ENCODE measurements around the gene PCGF3. TPM values are rescaled to one million over a fixed set of nuclear protein-coding genes. Genes with fewer than 3 reads are reported as not detected.

The PCGF3 gene
- total RNA-seq, 2 donors from 2014 or later, result 34.4 to 35.3 TPM

DNA sequence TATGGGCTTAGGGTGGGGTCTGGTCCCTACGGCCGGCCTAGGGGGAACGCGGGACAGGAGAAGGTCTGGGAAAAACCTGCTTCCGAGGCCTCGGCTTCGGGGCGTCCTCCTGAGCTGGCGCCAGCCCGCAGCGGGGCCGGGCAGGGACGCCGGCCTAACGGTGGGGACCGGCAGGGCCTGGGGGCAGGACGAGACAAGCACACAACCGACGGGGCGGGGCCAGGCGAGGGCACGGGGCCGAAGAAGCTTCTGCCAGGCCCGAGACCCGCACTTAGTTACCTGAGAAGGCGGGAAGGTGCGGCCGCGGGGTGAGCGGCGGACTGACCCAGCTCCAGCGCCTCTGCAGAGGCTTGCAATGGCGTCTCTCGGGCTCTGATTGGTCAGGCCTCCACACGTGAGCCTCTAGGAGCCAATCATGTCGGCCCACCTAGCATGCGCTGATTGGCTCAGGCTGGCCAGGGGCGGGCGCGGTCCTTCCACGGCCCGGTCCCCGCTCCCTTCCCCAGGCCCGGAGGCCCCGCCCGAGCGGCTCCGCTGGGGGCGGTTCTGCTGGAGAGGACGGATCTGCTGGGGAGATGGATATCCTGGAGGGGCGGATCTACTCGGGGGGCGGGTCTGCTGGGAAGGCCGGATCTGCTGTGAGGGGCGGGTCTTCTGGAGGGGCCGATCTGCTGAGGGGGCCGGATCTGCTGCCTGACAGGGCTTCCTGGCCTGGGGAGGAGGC is 76.0 kb downstream of the PCGF3 start:
- peak; percentile 98 for ATAC-seq (replicated peaks)
- H3K27ac Mint-ChIP-seq, result peak overlapping the region; percentile 91
- H3K4me3 Mint-ChIP-seq, result peak overlapping the region; percentile 86
- no peaks in the 10 kb centered on the region for H3K9me3 Mint-ChIP-seq
- H3K4me1 Mint-ChIP-seq, result peaks cover 28% of the 10 kb centered on the region
- peaks cover 10% of the 10 kb centered on the region for H3K27me3 Mint-ChIP-seq
- peaks cover 48% of the 10 kb centered on the region for H3K36me3 Mint-ChIP-seq (ENCODE audit: low read depth)

DNA sequence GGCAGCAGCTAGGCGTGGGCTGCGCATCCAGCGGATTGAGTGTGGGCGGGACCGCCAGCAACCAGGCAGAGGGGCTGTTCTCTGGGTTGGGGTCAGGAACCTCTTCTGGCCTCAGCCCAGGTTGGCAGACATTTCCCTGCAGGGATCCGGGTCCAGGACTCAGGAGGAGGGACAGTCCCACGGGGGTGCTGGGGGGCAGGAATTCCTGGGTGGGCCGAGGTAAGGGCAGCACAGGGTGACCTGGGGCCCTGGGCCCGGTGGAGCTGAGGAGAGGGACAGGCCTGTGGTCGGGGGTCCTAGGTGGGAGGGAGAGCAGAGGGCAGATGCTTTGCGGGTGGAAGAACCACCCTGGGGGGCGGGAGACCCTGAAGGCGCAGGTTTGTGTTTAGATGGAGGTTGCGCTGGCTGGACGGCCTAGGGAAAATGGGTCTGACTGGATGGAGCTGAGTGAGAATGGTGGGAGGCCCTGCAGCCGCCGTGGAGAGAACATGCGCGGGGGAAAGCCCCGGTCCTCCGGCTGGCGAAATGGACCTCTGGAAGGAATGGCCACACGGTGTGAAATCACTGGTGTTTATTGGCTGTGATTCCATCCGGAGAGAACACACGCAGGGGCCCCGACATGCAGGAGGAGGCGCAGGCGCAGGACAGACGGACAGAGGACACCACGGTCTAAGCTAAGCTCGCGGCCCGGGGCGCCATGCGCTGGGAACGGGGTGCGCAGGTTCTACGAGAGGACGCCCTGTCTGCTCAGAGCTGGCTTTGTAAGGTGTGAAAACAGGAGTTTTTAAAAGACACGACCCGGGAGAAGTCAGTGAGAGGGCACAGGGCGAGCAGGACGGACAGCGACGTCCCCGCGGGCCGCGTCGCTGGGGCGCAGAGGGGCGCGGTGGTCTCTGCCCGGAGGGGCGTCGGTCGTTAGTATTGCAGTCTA is 79.0 kb downstream of the PCGF3 start:
- Mint-ChIP-seq H3K27me3 (peaks cover 14% of the 10 kb centered on the region), H3K4me1 (peaks cover 17% of the 10 kb centered on the region), H3K27ac (no peak overlapping the region), H3K9me3 (no peaks in the 10 kb centered on the region), H3K4me3 (peak overlapping the region; percentile 49), H3K36me3 (ENCODE audit: low read depth) (peaks cover 18% of the 10 kb centered on the region)
- no peak for ATAC-seq (replicated peaks)

DNA sequence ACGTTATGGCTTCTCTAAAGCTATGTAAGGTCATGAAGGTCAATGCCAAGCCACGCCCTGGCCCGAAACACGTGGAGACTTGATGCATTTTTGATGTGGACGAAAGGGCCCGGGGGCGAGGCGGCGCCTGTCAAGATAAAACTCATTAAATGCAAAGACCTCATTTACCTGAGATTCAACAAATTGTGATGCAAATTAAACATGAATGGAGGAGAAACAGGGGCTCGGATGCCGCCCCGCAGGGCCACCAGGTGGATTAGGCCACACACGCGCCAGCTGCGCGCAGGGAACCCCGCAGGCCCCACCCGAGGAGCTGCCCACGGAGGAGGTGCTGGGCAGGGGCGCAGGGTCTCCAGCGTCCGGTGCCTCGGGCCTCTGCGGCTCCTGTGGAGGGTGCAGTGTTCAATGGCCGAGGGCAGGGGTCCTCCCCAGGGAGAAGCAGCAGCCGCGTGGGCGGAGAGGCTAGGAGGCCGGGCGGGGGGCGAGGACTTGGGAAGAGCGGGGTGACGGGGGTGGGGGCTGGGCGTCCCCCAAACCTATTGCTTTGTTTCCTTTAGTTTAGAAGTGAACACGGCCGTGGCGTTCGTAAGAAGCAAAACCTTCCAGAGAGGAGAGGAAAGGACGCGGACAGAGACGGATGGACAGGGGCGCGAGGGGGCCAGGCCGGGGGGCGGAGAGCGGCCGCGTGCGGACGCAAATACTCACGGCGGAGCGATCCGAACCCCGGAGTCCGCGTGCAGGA is 79.9 kb downstream of the PCGF3 start:
- H3K27ac Mint-ChIP-seq, result no peak overlapping the region
- no peak for ATAC-seq (replicated peaks)
- peaks cover 9% of the 10 kb centered on the region for H3K4me1 Mint-ChIP-seq
- peaks cover 10% of the 10 kb centered on the region for H3K36me3 Mint-ChIP-seq (ENCODE audit: low read depth)
- H3K9me3 Mint-ChIP-seq, result no peaks in the 10 kb centered on the region
- peaks cover 14% of the 10 kb centered on the region for H3K27me3 Mint-ChIP-seq
- peak overlapping the region; percentile 49 for H3K4me3 Mint-ChIP-seq

DNA sequence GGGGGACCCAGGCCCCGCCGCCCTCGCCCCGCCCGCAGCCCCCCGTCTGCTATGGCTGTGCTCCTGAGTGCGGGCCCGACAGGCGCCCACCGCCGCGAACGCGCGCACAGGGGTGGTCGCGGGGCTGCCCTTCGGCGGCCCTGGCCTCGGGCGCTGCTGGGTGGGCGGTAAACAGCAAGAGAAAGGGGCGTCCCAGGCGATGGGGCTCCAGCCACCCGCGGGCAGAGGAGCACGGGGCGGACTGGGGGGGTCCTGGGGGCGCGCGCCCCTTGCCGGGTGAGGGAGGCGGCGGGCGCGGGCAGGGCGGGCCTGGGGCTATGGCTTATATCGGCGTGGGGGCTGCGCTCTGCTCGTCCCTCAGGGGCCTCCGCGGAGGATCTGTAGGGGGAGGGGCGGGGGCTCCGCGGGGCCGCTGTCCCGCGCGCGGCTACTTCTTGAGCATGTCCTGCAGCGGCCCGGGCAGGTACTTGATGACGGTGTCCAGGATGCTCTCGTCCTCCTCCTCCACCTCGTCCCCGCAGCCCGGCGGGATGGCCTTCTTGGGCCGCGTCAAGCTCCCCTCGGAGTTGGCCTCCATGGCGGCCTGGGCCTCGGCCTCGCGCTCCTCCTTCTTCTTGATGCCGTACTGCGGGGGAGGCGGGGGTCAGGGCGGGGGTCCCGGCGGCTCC is 80.6 kb downstream of the PCGF3 start:
- H3K4me1 Mint-ChIP-seq, result peaks cover 9% of the 10 kb centered on the region
- no peak overlapping the region for H3K27ac Mint-ChIP-seq
- no peaks in the 10 kb centered on the region for H3K9me3 Mint-ChIP-seq
- H3K36me3 Mint-ChIP-seq (ENCODE audit: low read depth), result peaks cover 5% of the 10 kb centered on the region
- H3K27me3 Mint-ChIP-seq, result peaks cover 14% of the 10 kb centered on the region
- no peak overlapping the region for H3K4me3 Mint-ChIP-seq
- ATAC-seq (replicated peaks), result no peak

DNA sequence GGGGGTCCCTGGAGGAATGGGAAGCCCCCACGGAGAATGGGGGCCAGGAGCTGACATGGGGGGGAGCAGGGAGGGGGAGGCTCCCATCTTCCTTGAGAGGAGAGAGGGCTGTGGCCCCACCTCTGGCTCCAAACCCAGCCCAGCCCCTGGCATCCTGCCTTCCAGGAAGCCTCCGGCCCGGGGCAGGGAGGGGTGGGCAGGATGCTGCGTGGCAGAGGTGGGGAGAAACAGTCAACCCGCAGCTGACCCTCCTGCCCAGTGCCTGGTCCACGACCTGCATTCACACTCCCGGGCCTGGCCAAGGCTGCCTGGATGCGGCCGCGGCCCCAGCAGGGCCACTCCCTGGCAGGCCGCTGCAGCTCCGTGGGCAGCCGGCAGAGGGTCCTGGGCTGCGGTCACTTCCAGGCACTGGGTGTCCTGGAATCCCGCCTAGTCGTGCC is 81.2 kb downstream of the PCGF3 start:
- Mint-ChIP-seq H3K9me3 (no peaks in the 10 kb centered on the region), H3K36me3 (ENCODE audit: low read depth) (peaks cover under 1% of the 10 kb centered on the region), H3K27me3 (peaks cover 14% of the 10 kb centered on the region), H3K27ac (no peak overlapping the region), H3K4me3 (peak overlapping the region; percentile 59), H3K4me1 (peaks cover 9% of the 10 kb centered on the region)
- ATAC-seq (replicated peaks), result no peak

DNA sequence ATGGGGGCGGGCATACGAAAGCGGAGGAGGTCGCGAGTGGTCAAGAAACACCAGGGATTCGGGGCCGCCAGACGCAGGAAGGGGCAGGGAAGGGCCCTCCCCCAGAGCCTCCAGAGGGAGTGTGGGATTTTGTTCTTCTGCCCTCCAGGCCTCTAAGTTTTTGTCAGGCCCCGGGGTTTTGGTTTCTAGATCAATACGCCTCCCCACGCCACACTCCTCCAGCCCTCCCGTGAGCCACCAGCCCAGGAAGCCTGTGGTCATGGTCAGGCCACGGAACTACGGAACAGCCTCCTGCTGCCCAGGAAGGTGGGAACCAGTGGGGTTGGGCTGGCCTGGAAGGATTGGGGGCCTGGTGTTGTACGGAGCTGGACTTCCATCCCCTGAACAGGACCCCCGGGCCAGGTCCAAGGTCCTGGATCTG is 81.9 kb downstream of the PCGF3 start:
- Mint-ChIP-seq H3K9me3 (no peaks in the 10 kb centered on the region), H3K27ac (peak overlapping the region; percentile 46), H3K27me3 (peaks cover 14% of the 10 kb centered on the region), H3K4me1 (peaks cover 5% of the 10 kb centered on the region), H3K4me3 (peak overlapping the region; percentile 59), H3K36me3 (ENCODE audit: low read depth) (no peaks in the 10 kb centered on the region)
- ATAC-seq (replicated peaks), result peak; percentile 45

DNA sequence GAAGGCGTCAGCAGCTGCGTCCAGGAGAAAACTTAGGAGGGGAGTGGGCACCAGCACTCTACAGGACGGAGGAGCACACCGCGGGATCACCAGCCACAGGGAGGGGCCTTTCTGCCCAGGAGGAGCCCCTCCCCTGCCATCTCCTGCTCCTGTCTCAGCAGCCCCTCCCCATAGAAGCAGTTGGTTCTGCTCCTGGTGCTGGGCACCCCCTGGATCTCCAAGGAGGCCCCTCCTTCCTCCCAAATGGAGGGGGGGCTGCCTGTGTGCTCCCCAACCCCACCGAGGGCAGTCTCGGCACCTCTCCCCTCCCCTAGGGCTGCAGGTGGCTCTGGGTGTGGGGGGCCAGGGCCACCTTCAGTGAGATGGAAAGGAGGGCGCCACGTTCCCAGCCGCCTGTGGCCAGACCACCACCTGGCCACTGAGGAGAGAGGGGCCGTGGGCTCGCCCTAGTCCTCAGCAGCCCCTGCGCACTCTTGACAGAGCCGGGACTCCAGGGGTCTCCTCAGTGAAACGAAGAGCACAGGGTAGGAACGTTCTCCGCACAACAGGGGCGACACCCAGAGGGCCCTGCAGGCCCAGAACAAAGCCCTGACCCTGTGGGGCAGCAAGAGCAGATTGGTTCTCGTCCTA is 82.5 kb downstream of the PCGF3 start:
- no peak overlapping the region for H3K27ac Mint-ChIP-seq
- no peaks in the 10 kb centered on the region for H3K36me3 Mint-ChIP-seq (ENCODE audit: low read depth)

DNA sequence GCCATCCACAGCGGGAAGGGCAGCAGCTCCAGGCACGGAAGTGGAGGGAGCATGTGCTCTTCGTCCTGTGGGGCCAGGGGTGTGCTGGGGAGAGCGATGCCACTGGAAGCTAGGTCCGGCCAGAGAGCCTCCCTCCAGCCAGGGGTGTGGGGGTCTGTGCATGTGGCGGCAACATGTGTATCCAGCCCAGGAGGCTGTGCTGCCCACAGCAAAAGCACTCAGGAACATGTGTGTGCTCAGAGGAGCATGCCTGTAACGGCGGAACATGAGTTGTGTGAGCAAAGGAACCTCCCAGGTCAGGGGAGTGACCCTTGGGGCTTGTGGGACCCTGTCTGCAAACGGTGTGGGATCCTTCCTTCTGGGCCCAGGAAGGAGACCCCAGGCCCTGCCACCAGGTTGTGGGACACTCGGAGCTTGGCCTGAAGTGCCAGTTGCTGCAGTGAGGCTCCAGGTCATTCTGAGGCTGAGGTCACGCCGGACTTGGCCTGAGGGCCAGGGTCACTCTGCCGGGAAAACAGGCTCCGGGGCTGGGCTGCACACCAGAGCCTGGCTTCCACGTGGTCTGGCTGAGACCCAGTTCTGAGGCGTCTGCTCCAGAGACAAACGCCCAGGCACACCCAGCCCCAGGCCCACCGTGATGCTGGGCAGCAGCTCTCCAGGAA is 83.1 kb downstream of the PCGF3 start:
- H3K9me3 Mint-ChIP-seq, result no peaks in the 10 kb centered on the region
- peaks cover 15% of the 10 kb centered on the region for H3K27me3 Mint-ChIP-seq
- no peak for ATAC-seq (replicated peaks)
- peaks cover 11% of the 10 kb centered on the region for H3K4me1 Mint-ChIP-seq
- no peak overlapping the region for H3K27ac Mint-ChIP-seq
- H3K4me3 Mint-ChIP-seq, result no peak overlapping the region
- no peaks in the 10 kb centered on the region for H3K36me3 Mint-ChIP-seq (ENCODE audit: low read depth)

More for the DNA sequence above, 82.5 kb downstream of the PCGF3 start:
- peaks cover 11% of the 10 kb centered on the region for H3K4me1 Mint-ChIP-seq
- H3K9me3 Mint-ChIP-seq, result no peaks in the 10 kb centered on the region
- H3K27me3 Mint-ChIP-seq, result peaks cover 14% of the 10 kb centered on the region
- no peak overlapping the region for H3K4me3 Mint-ChIP-seq
- no peak for ATAC-seq (replicated peaks)

DNA sequence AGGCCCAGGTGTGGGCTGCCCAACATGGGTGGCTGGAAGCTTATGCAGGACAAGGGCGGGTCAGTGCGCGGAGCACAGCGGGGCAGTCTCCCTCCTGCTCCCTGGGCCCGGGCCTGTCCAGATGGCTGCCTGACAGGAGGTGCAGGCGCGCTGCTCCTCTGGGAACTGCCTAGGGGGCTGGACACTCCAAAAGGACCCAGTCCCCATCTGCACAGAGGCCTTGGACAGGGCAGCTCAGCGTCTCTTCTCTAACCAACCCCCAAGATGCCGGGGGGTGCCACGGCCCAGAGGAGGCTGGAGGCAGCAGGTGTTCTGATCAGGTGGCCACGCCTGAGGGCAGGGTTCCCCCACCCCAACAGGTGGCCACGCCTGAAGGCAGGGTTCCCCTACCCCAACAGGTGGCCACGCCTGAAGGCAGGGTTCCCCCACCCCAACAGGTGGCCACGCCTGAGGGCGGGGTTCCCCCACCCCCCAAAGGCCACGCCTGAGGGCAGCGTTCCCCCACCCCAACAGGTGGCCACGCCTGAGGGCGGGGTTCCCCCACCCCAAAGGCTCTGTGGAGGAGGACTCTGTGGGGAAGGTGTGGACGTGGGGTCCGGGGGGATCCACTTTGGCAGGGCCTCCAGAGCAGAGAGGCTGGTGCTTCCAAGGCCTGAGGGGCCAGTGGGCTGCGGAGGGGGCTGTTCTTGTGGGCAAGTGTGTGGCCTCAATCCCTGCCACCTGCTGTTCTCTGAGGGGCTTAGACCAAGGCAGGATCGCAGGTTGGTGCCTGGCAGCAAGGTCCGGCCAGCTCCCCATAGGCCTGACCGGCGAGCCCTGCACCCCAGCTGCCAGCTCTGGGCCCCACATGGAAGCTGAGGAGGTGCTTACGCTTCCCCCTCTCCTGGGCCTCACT is 84.2 kb downstream of the PCGF3 start:
- no peak overlapping the region for H3K4me3 Mint-ChIP-seq
- H3K9me3 Mint-ChIP-seq, result no peaks in the 10 kb centered on the region

DNA sequence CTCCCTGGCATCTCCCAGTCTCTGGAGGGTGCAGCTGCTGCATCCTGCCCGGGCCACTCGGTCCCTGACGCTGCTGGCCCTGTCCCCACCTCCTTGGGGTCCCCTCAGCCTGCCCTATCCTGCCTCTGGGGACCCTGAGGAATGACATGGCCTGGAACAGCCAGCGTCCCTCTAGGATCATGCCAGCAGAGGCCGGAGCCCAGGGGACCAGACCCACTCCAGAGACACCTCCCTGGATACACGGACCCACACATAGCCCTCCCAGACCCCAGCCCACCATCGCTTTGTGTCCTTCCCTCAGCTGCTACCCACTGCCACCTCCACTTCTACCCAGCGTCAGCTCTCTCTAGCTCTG is 84.8 kb downstream of the PCGF3 start:
- Mint-ChIP-seq H3K9me3 (no peaks in the 10 kb centered on the region), H3K36me3 (ENCODE audit: low read depth) (no peaks in the 10 kb centered on the region), H3K27me3 (peaks cover 13% of the 10 kb centered on the region), H3K27ac (no peak overlapping the region), H3K4me3 (no peak overlapping the region), H3K4me1 (peaks cover 11% of the 10 kb centered on the region)
- ATAC-seq (replicated peaks), result no peak

More for the DNA sequence above, 84.2 kb downstream of the PCGF3 start:
- Mint-ChIP-seq H3K27me3 (peaks cover 19% of the 10 kb centered on the region), H3K4me1 (peaks cover 11% of the 10 kb centered on the region), H3K36me3 (ENCODE audit: low read depth) (no peaks in the 10 kb centered on the region), H3K27ac (no peak overlapping the region)
- no peak for ATAC-seq (replicated peaks)

DNA sequence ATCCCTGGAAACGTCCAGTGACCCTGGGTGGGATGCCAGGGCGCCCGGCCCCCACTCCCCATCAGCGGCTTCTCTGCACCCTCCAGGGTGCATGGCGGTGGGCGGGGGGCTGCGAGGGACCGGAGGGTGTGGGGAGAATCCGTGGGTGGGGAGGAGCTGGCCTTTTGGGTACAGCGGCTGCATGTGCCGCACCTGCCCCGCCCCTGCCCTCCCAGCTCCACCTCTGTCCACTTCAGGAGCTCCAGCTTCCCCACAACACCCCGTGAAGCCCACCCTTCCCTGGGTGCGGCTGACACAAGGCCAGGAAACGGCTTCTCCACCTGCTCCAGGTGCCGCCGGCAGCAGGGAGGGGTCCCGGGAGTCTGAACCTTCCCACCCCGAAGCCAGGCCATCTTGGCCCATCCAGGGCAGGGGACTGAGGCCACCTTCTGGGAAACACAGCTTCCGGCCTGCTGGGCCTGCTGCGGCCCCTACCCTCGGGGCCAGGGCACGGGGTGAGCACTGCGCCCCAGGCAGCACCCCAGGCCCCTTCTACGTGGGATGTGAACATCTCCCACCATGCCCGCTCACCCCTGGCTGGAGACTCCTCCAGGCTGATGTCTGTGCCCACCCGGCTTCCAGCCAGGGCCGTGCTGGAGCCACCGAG is 85.7 kb downstream of the PCGF3 start:
- peaks cover 13% of the 10 kb centered on the region for H3K27me3 Mint-ChIP-seq
- no peak overlapping the region for H3K4me3 Mint-ChIP-seq
- peaks cover 11% of the 10 kb centered on the region for H3K4me1 Mint-ChIP-seq
- H3K36me3 Mint-ChIP-seq (ENCODE audit: low read depth), result no peaks in the 10 kb centered on the region
- no peak for ATAC-seq (replicated peaks)
- no peak overlapping the region for H3K27ac Mint-ChIP-seq
- no peaks in the 10 kb centered on the region for H3K9me3 Mint-ChIP-seq
